ENCODE data around the gene RAD51B. TPM values are rescaled to one million over a fixed set of nuclear protein-coding genes. Genes with fewer than 3 reads are reported as not detected.

The RAD51B gene
- total RNA-seq, 4 donors from 2014 or later: 6.2 to 39.9 (median 12.9) TPM

DNA sequence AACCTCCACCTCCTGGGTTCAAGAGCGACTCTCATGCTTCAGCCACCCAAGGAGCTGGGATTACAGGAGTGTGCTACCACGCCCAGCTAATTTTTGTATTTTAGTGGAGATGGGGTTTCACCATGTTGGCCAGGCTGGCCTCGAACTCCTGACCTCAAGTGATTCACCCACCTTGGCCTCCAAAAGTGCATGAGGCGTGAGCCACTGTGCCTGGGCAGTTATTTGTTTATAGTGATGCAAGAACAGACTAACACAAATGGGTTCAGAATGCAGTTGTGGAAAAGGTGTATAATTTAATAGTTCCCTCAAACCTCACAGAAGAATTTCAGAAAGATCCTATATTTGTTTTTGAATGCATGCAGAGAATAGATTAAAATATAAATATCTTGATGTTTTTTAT, 526.2 kb downstream of the RAD51B start:
- Histone ChIP-seq H3K27me3 (no peaks in the 10 kb centered on the region), H3K4me3 (no peak overlapping the region), H3K4me1 (peaks cover 0 to 7% (median 0%) of the 10 kb centered on the region in 3 donors), H3K27ac (no peak overlapping the region), H3K9me3 (no peaks in the 10 kb centered on the region), H3K36me3 (no peaks in the 10 kb centered on the region)
- WGBS, 2 donors: 90 to 91% methylated on average over 2 to 4 of the region's 4 CpGs
- DNase-seq: no peak
- TF ChIP-seq, protein P1, sequence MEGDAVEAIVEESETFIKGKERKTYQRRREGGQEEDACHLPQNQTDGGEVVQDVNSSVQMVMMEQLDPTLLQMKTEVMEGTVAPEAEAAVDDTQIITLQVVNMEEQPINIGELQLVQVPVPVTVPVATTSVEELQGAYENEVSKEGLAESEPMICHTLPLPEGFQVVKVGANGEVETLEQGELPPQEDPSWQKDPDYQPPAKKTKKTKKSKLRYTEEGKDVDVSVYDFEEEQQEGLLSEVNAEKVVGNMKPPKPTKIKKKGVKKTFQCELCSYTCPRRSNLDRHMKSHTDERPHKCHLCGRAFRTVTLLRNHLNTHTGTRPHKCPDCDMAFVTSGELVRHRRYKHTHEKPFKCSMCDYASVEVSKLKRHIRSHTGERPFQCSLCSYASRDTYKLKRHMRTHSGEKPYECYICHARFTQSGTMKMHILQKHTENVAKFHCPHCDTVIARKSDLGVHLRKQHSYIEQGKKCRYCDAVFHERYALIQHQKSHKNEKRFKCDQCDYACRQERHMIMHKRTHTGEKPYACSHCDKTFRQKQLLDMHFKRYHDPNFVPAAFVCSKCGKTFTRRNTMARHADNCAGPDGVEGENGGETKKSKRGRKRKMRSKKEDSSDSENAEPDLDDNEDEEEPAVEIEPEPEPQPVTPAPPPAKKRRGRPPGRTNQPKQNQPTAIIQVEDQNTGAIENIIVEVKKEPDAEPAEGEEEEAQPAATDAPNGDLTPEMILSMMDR (IDR thresholded peaks at IDR 0.05): no peak
- no peak for TF ChIP-seq POLR2A (IDR thresholded peaks at IDR 0.05)
- intact Hi-C loops (cut with DNase I): no loop called here

DNA sequence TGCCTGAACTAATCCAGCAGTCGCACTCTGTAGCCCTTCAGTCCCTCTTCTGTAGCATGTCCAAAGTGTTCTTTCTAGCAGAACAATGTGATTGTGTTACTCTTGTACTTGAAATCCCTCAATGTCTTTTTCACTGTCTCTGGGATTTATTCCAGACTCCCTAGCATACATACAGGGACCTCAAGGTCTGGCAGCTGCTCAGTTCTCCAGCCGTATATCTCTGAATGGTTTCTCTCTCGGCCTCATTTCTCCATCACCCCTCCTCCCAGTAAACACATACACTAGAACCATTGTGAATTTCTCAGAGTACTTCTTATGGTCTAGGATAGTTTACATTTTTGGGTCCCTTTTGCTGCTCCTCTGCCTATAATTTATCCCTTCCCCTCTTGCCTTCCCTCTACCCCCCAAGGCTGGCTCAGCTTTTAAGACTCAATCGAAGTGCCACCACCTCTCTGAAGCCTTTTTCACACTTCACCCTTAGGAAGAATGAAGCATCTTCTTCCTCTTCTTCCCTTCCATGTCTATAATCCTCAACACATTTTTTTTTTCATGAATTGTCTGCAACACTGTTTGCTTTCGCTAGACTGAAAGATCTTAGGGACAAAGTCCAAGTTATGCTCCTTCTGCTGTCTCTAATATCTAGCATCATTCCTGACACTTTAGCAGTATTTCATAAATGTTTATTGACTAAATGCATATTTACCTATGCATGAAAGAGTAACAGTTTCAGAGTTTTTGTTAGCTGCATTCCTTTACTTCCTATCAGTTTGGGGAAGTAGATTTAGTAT, 527.2 kb downstream of the RAD51B start:
- Histone ChIP-seq H3K27ac (no peak overlapping the region), H3K27me3 (no peaks in the 10 kb centered on the region), H3K4me1 (peaks cover 0 to 3% (median 0%) of the 10 kb centered on the region in 3 donors), H3K36me3 (no peaks in the 10 kb centered on the region), H3K9me3 (no peaks in the 10 kb centered on the region), H3K4me3 (no peak overlapping the region)
- 81 to 89% methylated on average over 5 of the region's 5 CpGs for WGBS, 2 donors
- intact Hi-C loops (cut with DNase I): no loop called here
- no peak for DNase-seq
- TF ChIP-seq, protein P1 (IDR thresholded peaks at IDR 0.05): no peak
- TF ChIP-seq POLR2A (IDR thresholded peaks at IDR 0.05): no peak

- H3K4me1 ChIP-seq: no peaks in the 10 kb centered on the region
Measured at GRCh38 chr14:68349900-68350629, 530.5 kb downstream of the RAD51B start.

DNA sequence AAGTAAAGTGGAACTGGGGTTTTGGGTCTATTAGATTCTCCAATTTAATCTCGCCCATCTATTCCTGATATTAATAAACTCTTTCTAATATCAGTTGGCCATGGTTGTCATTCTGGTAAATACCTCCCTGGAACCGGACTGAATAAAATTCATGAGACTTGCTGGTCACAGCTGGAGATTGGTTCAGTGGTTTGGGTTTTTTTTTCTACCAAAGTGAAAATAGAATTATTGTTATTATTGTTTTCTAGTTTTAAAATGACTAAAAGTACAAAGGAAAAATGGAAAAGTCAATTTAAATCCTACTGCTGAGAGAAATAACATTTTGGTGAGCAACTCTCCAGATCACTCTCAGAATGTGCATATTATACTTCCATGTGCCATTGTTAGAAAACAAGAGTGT, 535.8 kb downstream of the RAD51B start:
- no peak overlapping the region for H3K27ac ChIP-seq
- WGBS, 2 donors: 77 to 98% methylated on average over 2 of the region's 2 CpGs
- H3K4me3 ChIP-seq: no peak overlapping the region
- TF ChIP-seq, protein P1 (IDR thresholded peaks at IDR 0.05): no peak
- TF ChIP-seq POLR2A (IDR thresholded peaks at IDR 0.05): no peak
- H3K27me3 ChIP-seq: no peaks in the 10 kb centered on the region
- intact Hi-C loops (cut with DNase I): no loop called here
- no peaks in the 10 kb centered on the region for H3K9me3 ChIP-seq
- no peaks in the 10 kb centered on the region for H3K36me3 ChIP-seq
- H3K4me1 ChIP-seq: peaks cover 3 to 16% (median 12%) of the 10 kb centered on the region in 3 donors
- no peak for DNase-seq

More at GRCh38 chr14:68349900-68350629, 530.5 kb downstream of the RAD51B start:
- no peak overlapping the region for H3K4me3 ChIP-seq
- H3K27me3 ChIP-seq: no peaks in the 10 kb centered on the region
- DNase-seq: no peak
- WGBS, 2 donors: 72 to 75% methylated on average over 8 of the region's 8 CpGs
- H3K36me3 ChIP-seq: no peaks in the 10 kb centered on the region
- intact Hi-C loops (cut with DNase I): no loop called here
- H3K27ac ChIP-seq: no peak overlapping the region
- no peaks in the 10 kb centered on the region for H3K9me3 ChIP-seq
- TF ChIP-seq, protein P1 (IDR thresholded peaks at IDR 0.05): no peak
- TF ChIP-seq POLR2A (IDR thresholded peaks at IDR 0.05): no peak

DNA sequence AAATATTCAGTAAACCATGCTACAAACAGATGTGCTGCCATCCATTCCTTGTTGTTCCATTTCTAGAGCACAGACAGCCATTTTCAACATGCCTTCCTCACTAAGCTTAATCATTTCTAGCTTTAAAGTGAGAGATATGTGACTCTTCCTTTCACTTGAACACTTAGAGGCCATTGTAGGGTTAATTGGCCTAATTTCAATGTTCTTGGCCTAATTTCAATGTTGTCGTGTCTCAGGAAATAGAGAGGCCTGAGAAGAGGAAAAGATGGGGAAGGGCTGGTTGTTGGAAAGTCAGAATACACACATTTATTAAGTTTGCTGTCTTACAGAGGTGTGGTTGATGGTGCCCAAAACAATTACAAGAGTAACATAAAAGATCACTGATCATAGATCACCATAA, 538.2 kb downstream of the RAD51B start:
- H3K9me3 ChIP-seq: no peaks in the 10 kb centered on the region
- H3K4me3 ChIP-seq: no peak overlapping the region
- TF ChIP-seq POLR2A (IDR thresholded peaks at IDR 0.05): no peak
- TF ChIP-seq, protein P1 (IDR thresholded peaks at IDR 0.05): no peak
- H3K27ac ChIP-seq: no peak overlapping the region
- no peak for DNase-seq
- no peaks in the 10 kb centered on the region for H3K36me3 ChIP-seq
- peaks cover 3 to 20% (median 12%) of the 10 kb centered on the region in 3 donors for H3K4me1 ChIP-seq
- no peaks in the 10 kb centered on the region for H3K27me3 ChIP-seq
- intact Hi-C loops (cut with DNase I): no loop called here
- 20 to 21% methylated on average over 1 of the region's 1 CpG for WGBS, 2 donors
